Smooth muscle cell (in vitro differentiated cells): Measurements from ENCODE around the gene CD9. TPM values are rescaled to one million over a fixed set of nuclear protein-coding genes. Genes with fewer than 3 reads are reported as not detected.

ENCODE experiments used
- DNase-seq: peaks from one replicate; lab custom pipeline; 2025; ENCODE audit not compliant: unreplicated experiment; lab: John Stamatoyannopoulos, UW
- H2AFZ ChIP-seq: fragments of 200-600 bp; sonication (generic); 2 replicates; pipeline ENCODE4 v1.6.0; 2016; ENCODE audit warnings: antibody characterized with exemption, low read depth, mild to moderate bottlenecking
- H3F3A ChIP-seq: fragments of 200-600 bp; sonication (generic); 2 replicates; pipeline ENCODE4 v1.6.0; 2017; ENCODE audit warnings: antibody characterized with exemption, low read depth
- H3K27ac ChIP-seq: fragments of 200-600 bp; sonication (generic); 2 replicates; pipeline ENCODE4 v1.5.1; 2016; ENCODE audit warnings: low read depth, mild to moderate bottlenecking
- H3K27me3 ChIP-seq: fragments of 200-600 bp; sonication (generic); 2 replicates; pipeline ENCODE4 v1.6.1; 2016; ENCODE audit warnings: low read depth, mild to moderate bottlenecking
- H3K36me3 ChIP-seq: fragments of 200-600 bp; sonication (generic); 2 replicates; pipeline ENCODE4 v1.5.1; 2016; ENCODE audit warnings: low read depth
- H3K4me1 ChIP-seq: fragments of 200-600 bp; sonication (generic); 2 replicates; pipeline ENCODE4 v1.5.1; 2016; ENCODE audit warnings: low read depth
- H3K4me2 ChIP-seq: fragments of 200-600 bp; sonication (generic); 2 replicates; pipeline ENCODE4 v1.6.0; 2016; ENCODE audit warnings: mild to moderate bottlenecking
- H3K4me3 ChIP-seq: fragments of 200-600 bp; sonication (generic); 2 replicates; pipeline ENCODE4 v1.5.1; 2016; ENCODE audit warnings: mild to moderate bottlenecking
- H3K79me2 ChIP-seq: fragments of 200-600 bp; sonication (generic); 2 replicates; pipeline ENCODE4 v1.6.0; 2016; ENCODE audit warnings: low read depth, mild to moderate bottlenecking
- H3K9ac ChIP-seq: fragments of 200-600 bp; sonication (generic); 2 replicates; pipeline ENCODE4 v1.6.0; 2016; ENCODE audit warnings: low read depth
- H3K9me3 ChIP-seq: fragments of 200-600 bp; sonication (generic); replicated peaks from 2 replicates; pipeline ENCODE4 v1.5.1; 2016; ENCODE audit warnings: low read depth
- H4K20me1 ChIP-seq: fragments of 200-600 bp; sonication (generic); 2 replicates; pipeline ENCODE4 v1.6.0; 2016; ENCODE audit warnings: low read depth
- CTCF ChIP-seq: fragments of 200-600 bp; sonication (generic); IDR thresholded peaks from 2 replicates; pipeline ENCODE4 v1.5.1; 2017; ENCODE audit warnings: borderline replicate concordance, mild to moderate bottlenecking, antibody characterized with exemption; ENCODE audit not compliant: insufficient read depth, poor library complexity, severe bottlenecking
- WGBS: methylation state at CpG from one replicate; pipeline ENCODE4 v1.1.7; 2016; ENCODE audit warnings: low lambda C conversion rate; 5-methylcytosine and 5-hydroxymethylcytosine counted together
- polyA plus RNA-seq: library from polyadenylated mRNA; unstranded; fragments of >200 nt; fragmentation: Nextera tagmentation; extraction: Ambion mirVana; gene quantifications from 2 replicates; pipeline ENCODE4 v1.2.1, GENCODE V29; 2016
- total RNA-seq: library from RNA; depleted of rRNA; stranded (reverse); fragments of >200 nt; gene quantifications from 2 replicates; pipeline ENCODE4 v1.2.3, GENCODE V29; 2014

CD9 gene
- total and polyA plus RNA-seq, 2 experiments from 2014 or later, result 144 to 207 TPM

DNA sequence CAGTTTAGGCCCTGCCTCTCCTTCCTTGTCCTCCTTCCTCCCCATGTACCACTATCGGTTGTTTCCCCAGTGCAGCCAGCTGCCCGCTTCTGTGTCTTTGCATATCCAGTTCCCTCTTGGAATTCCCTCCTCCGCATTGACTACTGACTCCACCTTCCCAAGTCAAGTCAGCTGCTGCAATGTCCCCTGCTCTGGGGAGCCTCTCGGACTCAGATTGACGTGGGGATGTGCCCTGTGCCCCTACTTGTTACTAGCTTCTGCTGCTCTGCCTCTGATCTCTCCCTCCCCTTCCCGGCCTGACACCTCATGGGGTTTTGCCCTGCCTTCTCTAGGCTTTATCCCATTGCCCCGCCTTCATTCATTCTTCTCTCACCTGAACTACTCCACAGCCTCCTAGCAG lies 2.1 kb upstream of the CD9 start:
- Histone ChIP-seq H2AFZ (peak overlapping the region; percentile 9), H3K36me3 (no peaks in the 10 kb centered on the region), H3K4me2 (peak overlapping the region; percentile 30), H3K9ac (no peak overlapping the region), H3K79me2 (peaks cover 24% of the 10 kb centered on the region), H3K4me1 (peaks cover 17% of the 10 kb centered on the region), H3K4me3 (no peak overlapping the region), H3K9me3 (no peaks in the 10 kb centered on the region), H4K20me1 (peaks cover 20% of the 10 kb centered on the region), H3K27ac (no peak overlapping the region), H3F3A (peaks cover 8% of the 10 kb centered on the region), H3K27me3 (no peaks in the 10 kb centered on the region)
- no peak for DNase-seq
- TF ChIP-seq CTCF, result no peak
- 58% methylated on average over 7 of the region's 7 CpGs for WGBS

GRCh38 chr12:6198556-6198955 lies 1.6 kb upstream of the CD9 start:
- Histone ChIP-seq H3K9ac (no peak overlapping the region), H4K20me1 (peaks cover 25% of the 10 kb centered on the region), H3F3A (peaks cover 8% of the 10 kb centered on the region), H3K36me3 (no peaks in the 10 kb centered on the region), H3K79me2 (peaks cover 28% of the 10 kb centered on the region), H2AFZ (no peak overlapping the region), H3K27ac (peak overlapping the region; percentile 89), H3K27me3 (no peaks in the 10 kb centered on the region), H3K4me3 (no peak overlapping the region), H3K4me1 (peaks cover 14% of the 10 kb centered on the region), H3K9me3 (no peaks in the 10 kb centered on the region), H3K4me2 (peak overlapping the region; percentile 96)
- TF ChIP-seq CTCF, result no peak
- no peak for DNase-seq
- WGBS, result 92% methylated on average over 6 of the region's 6 CpGs

DNA sequence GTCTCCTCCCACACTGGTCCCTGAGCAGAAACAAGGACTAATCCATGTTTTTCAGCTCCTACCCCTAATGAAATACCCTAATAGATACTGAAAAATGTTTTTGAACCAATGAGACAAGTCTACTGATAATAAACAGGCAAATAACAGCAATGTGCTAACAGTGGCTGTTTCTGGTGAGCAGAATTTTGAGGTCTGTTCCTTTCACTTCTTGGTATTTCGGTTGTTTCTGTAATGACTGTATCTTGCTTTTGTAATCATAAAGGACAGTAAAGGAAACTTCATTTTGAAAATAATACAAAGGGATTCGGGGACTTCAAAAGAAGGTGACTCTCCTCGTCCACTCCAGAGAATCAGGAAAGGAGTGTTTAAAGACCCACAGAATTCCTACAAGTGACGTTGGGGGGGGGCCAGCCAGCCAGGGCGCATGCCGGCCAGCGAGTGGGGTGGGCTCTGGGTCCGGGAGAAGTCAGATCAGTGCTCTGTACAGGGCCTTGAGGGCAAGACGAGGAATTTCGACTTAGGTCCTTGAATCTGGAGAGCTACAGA lies 1.1 kb upstream of the CD9 start:
- peak overlapping the region; percentile 96 for H3K4me2 ChIP-seq
- peaks cover 33% of the 10 kb centered on the region for H3K79me2 ChIP-seq
- H3K27me3 ChIP-seq, result no peaks in the 10 kb centered on the region
- H3K36me3 ChIP-seq, result no peaks in the 10 kb centered on the region
- 12% methylated on average over 10 of the region's 10 CpGs for WGBS
- DNase-seq, result no peak
- peak overlapping the region; percentile 89 for H3K27ac ChIP-seq
- no peak for TF ChIP-seq CTCF
- H4K20me1 ChIP-seq, result peaks cover 28% of the 10 kb centered on the region
- peaks cover 10% of the 10 kb centered on the region for H3K4me1 ChIP-seq
- H3K9me3 ChIP-seq, result no peaks in the 10 kb centered on the region
- H3K4me3 ChIP-seq, result peak overlapping the region; percentile 85
- H3K9ac ChIP-seq, result peak overlapping the region; percentile 82
- H3F3A ChIP-seq, result peaks cover 8% of the 10 kb centered on the region
- peak overlapping the region; percentile 83 for H2AFZ ChIP-seq
